ENCODE data around the gene LGALS3. TPM values are rescaled to one million over a fixed set of nuclear protein-coding genes. Genes with fewer than 3 reads are reported as not detected.
A peak's percentile ranks its signal among the peaks of the same experiment; 100 is the strongest.

LGALS3 gene
- total RNA-seq, 1 donor from 2014 or later, result 15.4 TPM

DNA sequence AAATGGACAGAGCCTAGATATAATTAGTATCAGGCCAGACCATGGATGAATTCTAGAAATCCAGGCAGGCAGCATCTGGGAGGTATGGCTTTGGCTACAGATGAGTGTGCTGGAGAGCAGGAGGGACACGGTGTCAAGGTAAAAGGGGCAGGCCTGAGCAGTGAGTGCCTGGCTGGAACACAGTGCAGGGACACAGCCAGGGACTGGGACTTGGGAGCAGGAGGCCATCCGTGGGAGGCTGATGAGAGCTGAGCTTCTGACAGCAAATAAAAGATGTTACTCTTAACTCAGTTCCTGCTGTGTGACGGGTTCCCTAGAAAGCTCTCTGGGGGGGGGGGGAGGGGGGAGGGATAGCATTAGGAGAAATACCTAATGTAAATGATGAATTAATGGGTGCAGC lies 13.6 kb upstream of the LGALS3 start:
- no peak for DNase-seq

DNA sequence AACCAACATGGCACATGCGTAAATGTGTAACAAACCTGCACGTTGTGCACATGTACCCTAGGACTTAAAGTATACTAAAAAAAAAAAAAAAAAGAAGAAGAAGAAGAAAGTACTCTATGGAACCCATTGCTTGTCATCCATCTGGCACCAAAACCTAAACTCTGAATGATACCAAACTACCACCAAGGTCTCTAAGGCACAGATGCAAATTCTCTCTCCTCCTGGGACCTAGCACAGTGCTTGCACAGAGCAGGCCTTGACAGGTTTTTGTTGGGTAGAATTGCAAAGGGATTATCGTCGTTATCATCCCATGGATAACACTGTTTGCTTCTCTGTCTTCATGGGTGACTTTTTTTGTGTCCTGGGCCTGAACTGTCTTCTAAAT lies 13.2 kb upstream of the LGALS3 start:
- DNase-seq, result no peak

DNA sequence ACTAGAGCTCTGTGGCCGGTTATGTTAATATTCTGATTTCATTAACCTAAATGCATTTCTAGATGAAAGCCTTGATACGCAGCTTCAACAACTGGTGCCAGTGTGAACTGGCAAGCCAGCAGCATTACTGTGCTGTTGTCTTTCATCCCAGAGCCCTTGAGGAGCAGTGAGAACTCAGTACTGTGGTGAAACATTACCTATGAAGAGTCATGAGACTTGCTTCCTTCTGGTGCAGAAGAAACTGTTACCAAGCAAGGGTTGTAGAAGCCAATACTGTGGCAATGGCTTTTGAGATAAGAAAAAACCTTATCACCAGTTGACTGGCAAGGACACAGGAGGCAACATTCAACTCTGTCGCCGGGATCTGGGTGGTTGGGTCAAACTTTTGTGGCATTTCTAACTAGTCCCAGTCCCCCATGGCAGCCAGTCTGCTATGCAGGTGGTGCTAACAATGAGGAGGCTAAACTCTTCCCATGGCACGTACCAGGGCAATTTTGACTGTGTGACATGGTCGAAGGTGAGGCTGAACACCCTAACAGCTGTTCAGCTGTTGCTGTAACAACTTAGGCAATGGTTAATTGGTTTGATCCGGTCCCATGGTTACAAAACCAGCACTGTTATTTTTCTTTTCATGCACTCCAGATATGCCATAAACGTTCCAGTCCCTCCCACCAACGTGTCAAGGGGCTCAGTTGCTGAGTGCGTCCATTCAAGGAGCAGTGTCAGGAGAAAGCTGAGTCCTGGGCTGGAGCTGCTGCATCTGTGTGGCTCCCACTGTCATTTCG lies 12.6 kb upstream of the LGALS3 start:
- DNase-seq, result no peak

DNA sequence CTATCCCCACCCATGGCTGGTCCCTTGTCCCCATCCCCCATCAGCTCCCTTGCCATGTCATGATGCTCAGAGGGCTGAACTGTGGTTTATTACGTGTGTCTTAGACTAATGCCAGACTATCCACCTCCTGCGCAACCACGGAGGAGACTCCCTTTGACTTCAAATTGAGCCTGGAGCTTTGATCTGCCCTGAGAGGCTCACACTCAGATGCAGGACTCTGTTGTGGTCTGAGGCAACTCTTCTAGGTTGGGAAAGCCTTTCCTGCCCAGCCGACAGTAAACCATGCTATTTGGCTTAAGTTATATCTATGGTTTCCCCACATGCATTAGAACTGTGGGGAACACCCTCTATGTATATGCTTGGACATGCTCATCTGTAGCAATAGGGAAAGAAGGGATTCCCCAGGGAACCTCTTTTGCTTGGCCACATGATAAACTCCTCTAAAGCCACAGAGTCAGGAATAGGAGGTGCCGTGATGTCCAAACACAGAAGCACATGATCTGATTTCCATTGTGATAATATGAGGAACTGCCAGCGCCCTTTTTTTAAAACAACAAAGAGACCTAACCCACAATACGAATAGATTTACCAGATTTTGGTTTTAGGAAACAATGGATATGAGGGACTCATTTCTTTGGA lies 11.1 kb upstream of the LGALS3 start:
- DNase-seq, result no peak

DNA sequence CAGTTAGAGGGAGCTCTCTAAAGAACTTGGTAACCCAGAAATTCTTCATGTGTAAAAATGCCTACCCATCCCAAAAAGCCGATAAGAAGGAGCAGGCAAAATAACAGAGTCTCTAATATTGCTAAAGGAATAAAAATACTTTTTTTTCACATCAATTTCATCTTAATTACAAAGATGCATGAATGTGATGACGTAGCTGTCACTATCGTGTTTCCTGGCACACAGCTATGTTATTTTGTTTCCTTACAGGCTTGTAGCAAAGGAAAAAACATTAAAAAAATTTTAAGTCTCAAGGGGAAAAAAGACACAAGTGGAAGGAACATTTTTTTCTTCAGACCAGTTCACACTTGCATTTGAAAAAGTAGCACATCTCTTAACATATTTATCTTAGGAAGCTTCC lies 10.3 kb upstream of the LGALS3 start:
- DNase-seq, result no peak

DNA sequence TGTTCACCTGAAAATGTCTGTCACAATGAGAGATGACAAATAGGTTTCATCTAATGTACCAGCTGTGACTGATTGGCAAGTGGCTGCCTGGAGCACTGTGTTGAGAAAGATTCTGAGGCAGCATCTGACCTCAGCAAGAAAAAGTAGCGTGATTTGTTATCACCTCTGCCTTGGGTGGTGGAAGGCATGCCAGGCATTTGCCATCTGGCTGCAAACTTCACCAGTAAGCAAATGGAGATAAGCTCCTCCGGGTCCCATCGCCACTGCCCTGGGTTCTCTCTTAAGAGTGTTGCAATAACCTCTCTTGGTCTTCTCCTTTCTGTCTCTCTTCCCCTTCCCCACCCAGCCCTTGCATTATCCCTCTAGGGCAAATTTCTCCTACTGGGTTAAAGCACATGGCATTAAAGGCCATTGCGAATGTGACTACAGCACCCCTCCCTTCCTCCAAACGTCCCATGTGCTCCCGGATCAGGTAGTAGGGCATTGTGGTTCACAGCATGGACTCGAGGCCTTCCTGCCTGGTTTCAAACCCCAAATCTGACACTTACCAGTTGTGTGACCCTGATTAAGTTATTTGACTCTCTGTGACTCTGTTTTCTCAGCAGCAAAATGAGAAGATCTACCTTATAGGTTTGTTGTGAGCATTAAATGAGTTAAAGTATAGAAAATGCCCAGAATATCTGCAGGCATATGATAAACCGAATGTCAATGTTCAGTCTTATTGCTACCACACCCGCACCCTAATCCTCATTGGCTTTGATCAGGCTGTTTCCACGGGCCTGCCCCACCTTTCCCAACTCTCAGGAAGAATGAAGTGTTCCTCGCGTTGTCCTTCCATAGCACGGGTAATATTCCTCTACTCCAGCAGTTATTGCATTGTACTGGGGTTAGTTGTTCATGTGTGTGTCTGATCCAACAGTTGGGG lies 8.2 kb upstream of the LGALS3 start:
- DNase-seq, result no peak

DNA sequence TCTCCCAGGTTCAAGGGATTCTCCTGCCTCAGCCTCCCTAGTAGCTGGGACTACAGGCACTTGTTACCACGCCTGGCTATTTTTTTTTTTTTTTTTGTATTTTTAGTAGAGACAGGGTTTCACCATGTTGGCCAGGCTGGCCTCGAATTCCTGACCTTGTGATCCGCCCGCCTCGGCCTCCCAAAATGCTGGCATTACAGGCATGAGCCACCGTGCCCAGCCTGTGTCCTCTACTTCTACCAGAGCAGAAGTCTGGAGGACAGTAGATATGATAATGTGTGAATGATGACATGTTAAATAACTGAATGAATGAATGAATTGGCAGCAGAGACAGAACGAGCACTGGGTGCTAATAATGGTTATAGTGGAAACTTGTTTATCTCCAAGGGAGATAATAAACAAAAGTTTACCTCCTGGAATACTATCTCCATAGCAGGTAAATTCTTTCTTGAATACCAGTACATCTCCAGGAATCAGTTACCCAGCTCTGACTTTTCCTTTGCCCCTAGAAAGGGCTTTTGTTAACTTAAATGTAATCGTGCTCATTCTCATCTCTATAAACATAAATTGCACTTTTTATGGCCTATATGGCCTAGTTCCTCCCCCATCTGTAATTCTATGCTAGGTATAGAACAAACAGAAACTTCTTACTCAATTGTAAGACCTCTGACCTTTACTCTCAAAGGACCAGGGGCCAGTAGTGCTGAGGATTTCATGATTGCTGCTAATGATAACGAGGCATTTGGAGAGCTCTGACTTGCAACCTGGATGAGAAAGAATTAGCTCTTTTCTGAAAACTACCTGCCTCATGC lies 7.2 kb upstream of the LGALS3 start:
- DNase-seq, result no peak

DNA sequence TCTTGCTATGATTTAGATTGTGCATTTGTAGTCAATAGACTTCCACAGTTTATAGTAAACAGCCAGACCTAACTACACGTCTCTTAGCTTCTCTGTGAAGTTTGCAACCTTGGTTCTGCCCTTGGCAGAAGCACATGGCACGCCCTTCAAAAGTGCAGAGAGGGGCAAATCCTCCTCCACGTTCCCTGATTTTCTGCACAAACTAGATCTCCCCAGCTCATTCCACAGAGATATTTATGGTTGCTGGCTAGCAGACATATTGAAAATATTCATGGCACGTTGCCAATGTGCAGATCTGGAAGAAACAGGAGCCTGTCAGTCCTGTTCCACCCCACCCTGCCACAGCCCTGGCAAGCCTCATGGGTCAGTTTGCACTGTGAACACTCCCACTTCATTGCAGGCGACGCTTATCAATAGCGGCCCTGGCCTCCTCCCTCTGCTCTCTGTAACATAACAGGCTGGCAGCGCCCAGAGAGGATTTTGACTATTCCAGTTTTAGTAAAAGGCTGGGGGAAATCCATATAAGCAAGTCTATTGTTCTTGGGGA lies 6.5 kb upstream of the LGALS3 start:
- DNase-seq, result no peak

DNA sequence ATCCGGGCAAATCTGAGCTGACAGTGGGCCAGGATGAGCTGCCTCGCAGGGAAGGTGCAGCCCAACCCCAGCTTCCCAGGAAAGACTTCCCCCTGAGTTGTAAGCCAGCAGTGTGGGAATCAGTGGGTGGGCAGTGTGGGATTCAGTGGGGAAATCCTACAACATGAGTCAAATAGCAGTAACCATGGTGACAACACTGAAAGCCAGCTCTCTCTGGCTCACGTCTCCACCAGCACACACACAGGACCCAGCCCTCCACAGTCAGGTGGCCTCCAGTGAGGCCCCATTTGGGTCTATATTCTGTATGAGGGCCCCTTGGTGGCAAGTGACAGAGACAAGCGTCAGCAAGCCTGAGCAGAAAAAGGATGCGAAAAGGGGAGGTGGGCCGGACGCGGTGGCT lies 6.0 kb upstream of the LGALS3 start:
- DNase-seq, result peak; percentile 32

DNA sequence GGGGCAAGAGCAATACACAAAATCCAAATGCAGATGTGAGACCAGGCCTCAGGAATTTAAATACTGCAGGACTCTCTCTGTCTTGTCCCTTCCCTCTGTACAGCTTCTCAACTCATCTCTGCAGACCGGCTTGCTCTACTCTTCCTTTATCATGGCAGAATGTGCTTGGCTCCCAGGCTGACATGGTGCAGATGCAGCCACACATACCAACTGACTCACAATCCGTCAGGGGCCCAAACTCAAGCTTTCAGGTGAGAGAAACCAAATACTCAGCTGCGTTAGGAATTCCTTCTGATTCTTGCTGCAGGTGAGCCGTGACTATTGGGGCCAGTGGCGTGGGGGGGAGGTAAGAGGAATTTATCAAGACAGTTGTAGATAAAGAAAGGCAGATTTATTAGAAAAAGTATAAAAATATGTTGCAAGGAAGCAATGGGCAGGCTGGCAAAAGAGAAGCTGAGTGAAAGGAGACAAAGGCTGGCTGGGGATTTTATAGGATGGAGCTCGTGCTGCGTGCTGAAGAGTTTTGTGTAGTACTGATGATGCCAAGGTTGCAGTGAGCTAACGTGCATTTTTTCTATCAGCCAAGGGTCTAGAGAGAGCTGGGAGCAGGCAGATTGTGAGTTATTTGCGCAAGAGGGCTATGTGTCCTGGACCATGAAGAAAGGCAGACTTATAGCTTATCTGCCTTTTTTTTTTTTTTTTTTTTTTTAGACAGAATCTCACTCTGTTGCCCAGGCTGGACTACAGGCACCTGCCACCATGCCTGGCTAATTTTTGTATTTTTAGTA lies 5.0 kb upstream of the LGALS3 start:
- DNase-seq, result no peak

DNA sequence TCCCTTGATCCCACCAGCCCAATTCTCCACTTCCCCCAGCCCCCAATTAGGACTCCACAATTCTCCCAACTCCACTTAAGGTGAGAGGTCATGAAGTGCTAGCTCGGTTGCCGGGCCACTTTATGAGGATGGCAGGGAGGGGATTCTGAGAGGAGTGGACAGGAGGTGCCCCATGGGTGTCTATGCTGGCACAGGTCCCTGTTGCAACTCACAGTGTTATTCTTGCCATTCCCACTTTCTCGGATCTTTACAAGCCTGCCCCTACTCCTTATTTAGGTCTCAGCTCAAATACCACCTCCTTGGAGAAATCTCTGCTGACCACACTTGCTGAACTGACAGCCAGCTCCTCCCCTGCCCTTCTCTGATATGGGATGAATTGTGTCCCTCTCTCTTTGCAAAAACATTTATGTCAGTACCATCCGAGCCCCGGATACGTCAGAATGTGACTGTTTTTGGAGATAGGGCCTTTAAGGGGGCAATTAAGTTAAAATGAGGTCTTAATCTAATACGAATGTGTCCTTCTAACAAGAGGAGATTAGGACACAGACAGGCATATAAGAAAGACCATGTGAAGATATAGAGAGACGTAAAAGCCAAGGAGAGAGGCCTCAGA lies 4.2 kb upstream of the LGALS3 start:
- no peak for DNase-seq

DNA sequence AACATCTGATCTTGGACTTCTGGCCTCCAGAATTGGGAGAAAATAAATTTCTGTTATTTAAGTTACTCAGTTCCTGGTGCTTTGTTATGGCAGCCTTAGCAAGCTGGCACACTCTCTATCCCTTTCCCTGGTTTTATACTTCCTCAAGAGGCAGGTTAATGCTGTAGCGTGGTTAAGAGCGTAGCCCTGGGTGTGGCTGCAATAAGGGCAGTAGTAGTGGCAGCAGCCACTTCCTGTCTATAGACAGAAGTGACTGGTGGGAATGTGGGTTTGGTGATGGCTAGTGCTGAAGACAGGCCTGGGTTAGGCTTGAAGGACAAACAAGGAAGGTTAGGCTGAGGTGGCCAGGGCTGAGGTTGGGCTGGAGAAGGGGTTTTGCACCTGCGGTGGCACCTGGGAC lies 3.6 kb upstream of the LGALS3 start:
- DNase-seq, result no peak

DNA sequence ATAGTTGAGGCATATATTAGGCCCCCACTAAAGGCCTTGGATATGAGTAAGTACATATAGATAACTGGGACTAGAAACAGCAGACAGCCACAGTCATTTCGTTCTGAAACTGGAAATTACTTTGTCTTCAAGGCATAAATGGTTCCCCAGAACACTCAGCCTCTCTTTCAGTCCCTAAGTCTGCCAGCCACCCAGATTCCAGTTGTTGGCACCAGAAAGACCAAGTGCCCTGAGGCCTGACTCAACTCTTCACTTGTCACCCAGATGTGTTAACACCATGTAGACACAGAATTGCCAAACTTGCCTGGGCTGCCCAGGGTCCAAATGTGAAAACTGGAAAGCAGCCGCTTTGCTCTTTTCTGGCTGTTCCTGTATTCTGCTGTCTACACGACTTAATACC lies 3.0 kb upstream of the LGALS3 start:
- no peak for DNase-seq

DNA sequence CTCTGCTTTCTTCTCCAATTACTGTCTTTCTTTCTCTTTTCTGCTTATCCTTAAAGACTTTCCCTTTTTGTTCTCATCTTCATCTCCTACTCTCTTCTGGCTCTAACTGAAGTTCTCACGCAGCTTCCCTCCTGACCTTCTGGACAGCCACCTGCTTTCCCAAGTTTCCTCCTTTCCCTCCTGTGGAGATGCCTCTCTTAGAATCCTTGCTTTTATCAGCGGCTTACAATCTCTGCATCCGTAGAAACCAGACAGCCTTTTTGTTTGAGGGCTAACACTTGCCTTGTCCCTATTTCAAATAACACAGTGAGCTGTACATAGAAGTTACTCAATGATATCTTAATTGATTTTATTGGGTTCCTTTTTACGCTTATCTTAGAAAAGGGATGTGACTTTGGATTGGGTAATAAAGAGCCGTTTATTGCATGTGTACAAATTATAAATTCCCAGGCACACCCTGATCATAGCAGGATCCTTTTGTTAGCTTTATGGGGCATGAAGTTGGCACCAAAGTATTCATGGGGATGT lies 2.1 kb upstream of the LGALS3 start:
- DNase-seq, result no peak

DNA sequence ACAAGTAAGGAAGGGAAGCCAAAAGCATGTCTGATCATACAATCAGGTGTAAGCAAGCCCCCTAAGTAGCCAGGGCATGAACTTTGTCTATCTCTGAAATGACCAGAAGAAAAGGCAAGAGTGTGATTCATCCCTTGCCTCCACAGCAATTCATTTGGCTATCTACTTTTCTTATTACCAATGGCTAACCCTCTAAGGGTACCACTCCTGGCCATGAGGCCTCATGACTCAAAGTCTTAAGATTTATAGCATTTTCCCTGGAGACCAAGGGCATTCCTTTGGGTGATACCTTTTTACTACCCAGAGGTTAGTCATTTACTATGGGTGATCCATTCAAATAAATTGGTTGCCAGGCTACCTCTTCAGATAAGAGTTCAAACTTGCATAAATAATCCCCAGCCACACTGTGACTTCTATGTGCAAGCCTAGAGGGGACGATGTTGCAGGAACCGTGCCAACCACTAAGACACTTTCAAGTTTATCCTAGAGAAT lies 1.5 kb upstream of the LGALS3 start:
- no peak for DNase-seq

DNA sequence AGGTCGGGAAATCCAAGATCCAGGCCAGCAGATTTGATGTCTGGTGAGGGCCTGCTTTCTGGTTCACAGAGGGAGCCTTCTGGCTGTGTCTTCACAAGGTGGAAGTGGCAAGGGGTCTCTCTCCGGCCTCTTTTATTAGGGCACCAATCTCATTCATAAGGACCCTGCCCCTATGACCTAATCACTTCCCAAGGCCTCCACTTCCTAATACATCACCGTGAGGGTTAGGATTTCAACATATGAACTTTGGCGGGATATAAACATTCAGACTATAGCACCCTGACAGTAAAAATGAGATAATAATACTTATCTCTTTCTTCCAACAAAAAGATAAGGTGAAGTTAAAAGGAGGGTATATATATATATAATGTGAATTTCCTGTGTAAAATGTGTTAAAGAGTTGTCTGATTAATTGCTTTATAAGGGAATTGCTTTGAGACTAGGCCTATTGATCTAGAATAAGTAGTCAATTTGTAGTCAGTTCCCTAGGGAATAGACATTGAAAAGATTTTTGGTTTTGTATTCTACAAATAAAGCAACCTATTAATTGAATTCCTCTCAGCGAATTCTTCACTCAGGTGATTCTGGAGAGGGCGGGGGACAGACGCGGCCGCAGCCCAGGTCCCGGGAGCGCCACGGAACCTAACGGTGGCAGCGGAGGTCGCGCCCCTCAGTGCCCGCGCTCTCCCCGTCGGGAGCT lies 516 bp upstream of the LGALS3 start:
- no peak for DNase-seq

DNA sequence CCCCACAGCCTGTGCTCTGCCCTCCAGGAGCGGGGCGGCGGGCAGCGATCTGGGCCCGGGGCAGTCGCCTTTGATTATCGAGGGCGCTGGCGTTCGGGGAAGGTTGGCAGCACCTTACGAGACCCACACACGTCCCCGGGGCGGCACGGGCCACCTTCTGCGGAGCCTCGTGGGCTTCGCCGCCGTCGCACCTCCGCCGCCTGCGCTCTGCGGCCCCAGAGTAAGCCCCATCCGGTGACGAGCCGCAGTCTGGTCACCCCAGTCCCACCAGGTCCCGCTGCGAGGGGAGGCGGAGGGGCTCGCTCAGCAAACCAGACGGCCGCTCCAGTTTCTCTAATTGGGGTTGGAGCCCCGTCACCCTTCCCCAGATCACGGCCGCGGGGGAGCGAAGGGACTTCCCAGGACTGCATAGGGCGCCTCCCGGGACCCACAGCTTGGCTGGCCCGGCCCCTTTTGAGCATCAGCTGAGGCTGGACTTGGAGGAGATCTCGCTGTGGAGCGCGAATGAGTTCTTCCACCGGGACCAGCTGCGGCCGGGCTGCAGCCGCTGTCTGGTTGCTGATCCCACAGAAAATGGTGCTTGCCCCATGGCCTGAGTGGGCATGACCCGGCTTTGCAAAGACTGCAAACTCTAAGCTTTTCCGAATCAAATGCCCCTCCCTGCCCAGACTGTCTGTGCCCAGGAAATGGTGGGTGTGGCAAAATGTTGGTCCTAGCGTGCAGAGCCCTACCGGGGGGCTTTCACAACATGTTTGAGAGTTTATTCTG lies 560 bp downstream of the LGALS3 start:
- no peak for DNase-seq

DNA sequence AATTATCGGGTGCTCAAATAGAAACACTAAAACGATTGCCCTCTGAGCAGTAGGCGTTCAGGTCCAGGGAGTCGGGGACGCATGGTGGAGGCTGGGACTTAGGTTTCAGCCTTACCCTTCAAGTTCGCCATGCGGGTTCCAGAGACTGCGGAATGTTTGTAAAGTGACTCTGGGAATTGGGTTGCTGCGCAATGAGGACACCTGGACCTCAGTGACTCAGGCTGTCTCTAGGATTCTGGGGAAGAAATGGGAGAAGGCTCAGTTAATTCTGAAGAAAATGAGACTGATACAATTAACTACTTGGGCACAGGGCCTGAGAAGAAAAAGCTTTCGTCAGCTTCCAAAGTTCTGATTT lies 1.1 kb downstream of the LGALS3 start:
- DNase-seq, result no peak
